EL (cell line): ENCODE results near the gene EIF3M.
"Not testable (repeated sequence)": the region's sequence is repeated elsewhere in the genome, so short reads cannot be mapped to it uniquely, and the experiment has no call there.

ENCODE experiments used
- DNase-seq: peaks from one replicate; pipeline ENCODE4 v3.0.0-alpha.2; 2016

The EIF3M gene

DNA sequence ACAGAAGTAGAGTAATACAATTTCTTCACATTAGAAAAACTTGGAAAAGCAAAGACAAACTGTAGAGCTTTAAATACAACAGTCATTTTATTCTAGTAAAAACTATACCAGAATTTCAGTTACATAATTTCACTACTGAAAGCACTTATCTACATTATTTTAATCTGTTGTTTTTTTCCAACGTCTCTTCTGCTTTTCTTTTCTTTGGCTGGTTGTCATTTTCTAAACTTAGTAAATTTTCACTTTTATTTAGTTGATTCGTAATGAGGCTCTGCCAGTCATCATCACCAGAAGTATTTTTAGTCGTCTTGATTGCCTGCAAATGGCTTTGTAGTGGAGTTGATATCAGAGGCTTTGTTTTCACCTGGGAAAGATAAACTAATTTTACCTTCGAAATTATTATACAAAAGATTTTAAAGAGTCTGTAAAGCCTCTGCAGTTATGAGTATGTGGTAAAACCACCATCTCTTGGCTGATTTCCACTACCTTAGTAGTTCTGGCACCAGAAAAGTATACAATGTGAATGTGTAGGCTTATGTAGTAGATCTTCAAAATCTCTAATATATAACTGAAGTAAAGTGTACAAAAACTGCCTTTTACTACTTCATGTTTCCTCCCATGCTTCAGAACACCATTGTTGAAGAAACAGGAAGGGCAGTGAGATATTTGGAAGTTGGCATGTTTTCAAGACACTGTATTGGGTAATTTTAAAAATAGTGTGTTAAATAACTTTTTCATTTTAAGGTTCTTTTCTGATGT, 19.2 kb downstream of the EIF3M start:
- DNase-seq, result no peak

DNA sequence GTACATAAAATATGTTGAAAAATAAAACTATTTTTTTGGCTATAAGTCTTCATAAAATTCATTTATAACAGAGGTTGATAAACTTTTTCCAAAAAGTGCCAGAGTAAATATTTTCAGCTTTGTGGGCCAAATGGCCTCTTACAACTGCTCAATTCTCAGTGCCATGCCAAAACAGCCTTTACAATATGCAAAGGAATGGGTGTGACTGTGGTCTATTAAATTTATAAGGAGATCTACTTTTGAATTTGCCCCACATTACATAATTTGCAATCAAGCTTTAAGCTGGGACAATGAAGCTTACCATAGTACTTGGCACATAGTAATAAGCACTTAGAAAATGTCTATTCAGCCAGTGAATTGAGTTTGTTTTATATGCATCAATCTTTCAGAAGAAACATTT, 22.6 kb downstream of the EIF3M start:
- no peak for DNase-seq

DNA sequence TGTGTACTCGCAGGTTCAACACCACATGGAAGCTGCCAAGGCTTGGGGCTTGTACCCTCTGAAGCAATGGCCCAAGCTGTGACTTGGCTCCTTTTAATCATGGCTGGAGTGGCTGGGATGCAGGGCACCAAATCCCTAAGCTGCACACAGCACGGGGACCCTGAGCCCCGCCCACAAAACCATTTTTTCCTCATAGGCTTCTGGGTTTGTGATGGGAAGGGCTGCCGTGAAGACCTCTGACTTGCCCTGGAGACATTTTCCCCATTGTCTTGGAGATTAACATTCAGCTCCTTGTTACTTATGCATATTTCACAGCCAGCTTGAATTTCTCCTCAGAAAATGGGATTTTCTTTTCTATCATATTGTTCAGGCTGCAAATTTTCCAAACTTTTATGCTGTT, 25.2 kb downstream of the EIF3M start:
- DNase-seq, result not testable (repeated sequence)

DNA sequence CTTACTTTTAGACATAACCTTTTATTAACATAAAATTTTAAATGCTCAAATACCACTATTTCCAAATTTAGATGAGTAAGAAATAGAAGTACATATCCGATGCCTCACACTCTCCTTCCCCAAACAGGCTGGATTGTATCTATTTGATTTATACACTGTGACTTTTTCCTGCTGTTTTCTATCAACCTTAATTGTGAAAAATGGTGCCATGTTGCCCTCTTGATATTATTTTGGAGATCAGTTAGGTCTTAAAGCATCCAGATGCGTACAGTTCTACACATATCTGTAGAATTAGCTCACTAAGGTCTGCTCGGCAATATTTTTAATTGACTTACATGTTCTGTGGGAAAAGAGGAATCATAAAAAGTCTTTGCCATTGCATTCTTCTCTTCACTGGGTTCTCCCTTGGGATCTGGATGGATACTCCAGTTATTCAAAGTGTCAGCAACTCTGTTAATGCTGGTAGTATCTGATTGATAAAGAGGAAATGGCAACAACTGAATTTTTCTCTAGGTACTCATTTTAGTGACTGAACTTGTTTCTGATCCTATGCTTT, 27.2 kb downstream of the EIF3M start:
- DNase-seq, result no peak

DNA sequence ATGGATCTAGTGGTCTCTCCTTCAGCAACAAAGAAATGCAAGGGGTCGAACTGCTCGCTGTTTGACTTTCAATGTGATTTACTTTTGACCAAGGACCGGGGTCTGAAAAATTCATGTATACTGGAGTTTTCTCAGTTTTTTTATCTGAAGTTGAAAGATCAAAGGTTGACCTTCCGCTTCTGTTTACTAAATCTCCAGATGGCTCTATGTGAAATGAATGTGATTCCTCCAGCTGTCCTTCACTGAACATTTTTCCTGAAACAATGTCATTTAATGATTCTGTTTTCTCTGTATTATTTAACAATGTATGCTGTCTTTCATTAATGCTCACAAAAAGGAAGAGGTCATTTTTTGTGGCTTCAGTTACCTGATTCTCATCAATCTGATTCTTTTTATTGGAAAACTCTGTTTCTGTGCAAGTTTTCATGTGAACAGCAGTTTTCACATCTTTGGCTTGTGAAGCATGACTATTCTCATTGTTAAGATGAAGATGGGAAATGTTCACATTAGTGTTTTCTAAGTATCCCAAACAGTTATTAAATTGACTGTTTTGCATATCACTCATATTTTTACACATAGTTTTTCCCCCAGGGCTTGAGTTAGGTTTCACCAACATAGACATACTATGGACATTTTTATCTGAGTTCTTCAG, 30.0 kb downstream of the EIF3M start:
- DNase-seq, result no peak

DNA sequence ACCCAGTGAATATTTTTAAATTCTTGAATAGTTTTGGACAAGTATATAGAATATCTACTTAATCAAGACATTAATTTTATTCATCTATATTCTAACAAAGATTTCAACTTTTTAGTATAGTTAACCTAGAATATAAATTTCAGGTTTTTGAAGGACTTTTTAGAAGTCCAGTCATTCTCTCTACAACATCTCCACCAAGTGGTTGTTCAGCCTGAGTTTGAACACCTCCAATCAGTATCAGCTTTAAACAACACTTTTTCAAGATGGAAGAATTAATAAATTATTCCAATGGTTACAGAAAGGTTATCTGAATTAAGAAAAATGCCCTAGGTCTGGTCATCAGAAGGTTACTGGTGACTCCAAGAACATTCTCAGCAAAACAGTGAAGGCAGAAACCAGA, 31.8 kb downstream of the EIF3M start:
- DNase-seq, result no peak

DNA sequence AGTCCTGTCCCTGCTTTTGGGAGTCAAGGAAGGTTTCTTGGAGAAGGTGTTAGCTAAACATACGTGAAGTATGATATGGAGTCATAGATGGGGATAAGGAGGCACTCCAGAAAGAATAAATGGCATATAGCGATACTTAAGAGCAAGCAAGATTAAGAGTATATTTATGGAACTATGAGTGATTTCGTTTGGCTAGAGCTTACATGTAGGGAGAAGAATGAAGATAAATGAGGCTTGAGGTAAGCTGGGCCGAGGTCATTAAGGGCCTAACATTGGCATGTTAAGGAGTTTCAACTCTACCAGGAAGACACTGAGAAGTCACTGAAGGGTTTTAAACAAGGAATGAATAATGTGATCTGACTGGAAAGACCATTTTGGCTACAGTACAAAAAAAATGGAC, 33.3 kb downstream of the EIF3M start:
- no peak for DNase-seq

DNA sequence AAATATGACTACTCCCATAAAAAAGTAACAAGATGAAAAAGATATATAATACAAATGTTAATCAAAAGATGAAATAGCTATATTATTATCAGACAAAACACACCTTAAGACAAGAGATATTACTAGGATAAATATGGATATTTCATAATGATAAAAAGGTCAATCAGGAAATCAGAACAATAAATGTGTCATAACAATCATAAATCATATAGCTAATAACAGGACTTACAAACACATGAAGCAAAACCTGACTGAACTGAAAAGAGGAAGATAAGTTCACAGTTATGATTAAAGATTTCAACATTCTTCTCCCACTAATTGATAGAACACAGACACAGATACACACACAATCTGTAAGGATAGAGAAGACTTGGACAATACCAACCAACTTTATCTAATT, 47.2 kb downstream of the EIF3M start:
- no peak for DNase-seq

DNA sequence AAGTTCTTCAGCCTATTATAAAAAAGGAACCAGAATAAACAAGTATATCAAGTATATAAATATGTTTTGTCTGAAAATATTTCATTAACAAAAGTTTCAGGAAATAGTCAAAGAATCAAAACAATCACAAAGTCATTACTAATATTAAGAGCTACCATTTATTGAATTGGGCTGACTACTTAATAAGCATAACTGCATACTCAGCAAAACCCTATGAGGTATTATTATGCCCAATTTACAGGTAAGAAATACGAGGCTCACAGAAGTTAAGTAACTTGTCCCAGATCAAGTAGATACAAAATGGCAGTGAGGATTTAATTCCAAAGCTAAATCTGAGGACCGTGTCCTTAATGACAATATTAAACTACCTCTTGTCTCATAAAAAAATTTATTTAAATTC, 52.2 kb downstream of the EIF3M start:
- no peak for DNase-seq

DNA sequence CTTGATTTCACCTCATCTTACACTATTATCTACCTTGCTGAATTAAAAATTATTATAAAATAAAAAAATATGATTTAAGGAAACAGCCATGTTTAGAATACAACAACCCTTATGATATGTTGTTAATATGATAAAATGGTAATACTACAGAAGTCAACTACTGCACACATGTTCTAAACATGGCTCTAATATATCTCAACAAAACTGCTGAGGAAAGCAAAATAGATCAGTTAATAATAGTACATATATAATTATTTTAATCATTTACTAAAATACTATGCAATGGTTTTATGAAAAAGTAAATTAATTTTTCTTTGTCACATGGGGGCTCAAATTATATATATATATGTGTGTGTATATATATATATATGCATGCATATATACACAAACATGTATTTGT, 57.7 kb downstream of the EIF3M start:
- no peak for DNase-seq

DNA sequence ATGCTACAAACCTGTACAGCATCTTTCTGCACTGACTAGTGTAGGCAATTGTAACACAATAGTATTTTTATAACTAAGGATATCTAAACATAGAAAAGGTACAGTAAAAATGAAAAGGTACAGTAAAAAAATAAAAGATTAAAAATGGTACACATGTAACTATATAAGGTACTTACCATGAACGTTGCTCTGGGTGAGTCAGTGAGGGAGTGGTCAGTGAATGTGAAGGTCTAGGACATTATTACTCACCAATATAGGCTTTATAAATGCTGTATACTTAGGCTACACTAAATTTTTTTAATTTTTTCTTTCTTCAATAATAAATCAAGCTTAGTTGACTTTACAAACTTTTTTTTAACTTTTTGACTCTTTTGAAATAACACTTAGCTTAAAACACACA, 59.9 kb downstream of the EIF3M start:
- peak; percentile 34 for DNase-seq
